HFFc6 (cell line): ENCODE results near the gene MCOLN1. TPM values are rescaled to one million over a fixed set of nuclear protein-coding genes. Genes with fewer than 3 reads are reported as not detected.

Experiments used
- DNase-seq: peaks from one replicate; pipeline ENCODE4 v3.0.0-alpha.2; 2018
- H3K27ac Mint-ChIP-seq: 2 replicates; pipeline ENCODE4 v1.8.0; 2020; ENCODE audit warnings: mild to moderate bottlenecking, mixed read lengths
- H3K27me3 Mint-ChIP-seq: 2 replicates; pipeline ENCODE4 v1.8.0; 2021; ENCODE audit warnings: mild to moderate bottlenecking, moderate library complexity, mixed read lengths; ENCODE audit not compliant: insufficient read depth
- H3K36me3 Mint-ChIP-seq: 2 replicates; pipeline ENCODE4 v1.8.0; 2021; ENCODE audit warnings: low read depth, mixed read lengths
- H3K4me1 Mint-ChIP-seq: 2 replicates; pipeline ENCODE4 v1.8.0; 2020; ENCODE audit warnings: low read depth, mixed read lengths
- H3K4me3 Mint-ChIP-seq: 2 replicates; pipeline ENCODE4 v1.8.0; 2020; ENCODE audit warnings: mild to moderate bottlenecking, moderate library complexity, mixed read lengths
- H3K9me3 Mint-ChIP-seq: 2 replicates; pipeline ENCODE4 v1.8.0; 2020; ENCODE audit warnings: mild to moderate bottlenecking, mixed read lengths
- CTCF ChIP-seq: fragments of 200-600 bp; sonication (generic); IDR thresholded peaks from 2 replicates; pipeline ENCODE4 v1.5.0; 2021; ENCODE audit warnings: antibody characterized with exemption, mild to moderate bottlenecking
- total RNA-seq, 6 experiments: library from RNA; stranded (reverse); fragmentation: NEBNext Ultra II Directional; extraction: Animal tissue kit (Norgen Biotek cat#: 25700); gene quantifications; 2 replicates in 1 of 6; 3 replicates in 5 of 6; pipeline ENCODE4 v1.2.3, GENCODE V29; 2021

MCOLN1 gene
- total RNA-seq, 6 experiments from 2014 or later = 18.2 to 28.7 (median 21.3) TPM

- no peak for TF ChIP-seq CTCF
- H3K4me3 Mint-ChIP-seq = no peak overlapping the region
- no peak for DNase-seq
- no peaks in the 10 kb centered on the region for H3K9me3 Mint-ChIP-seq
- H3K27me3 Mint-ChIP-seq = peaks cover 15% of the 10 kb centered on the region
- H3K27ac Mint-ChIP-seq = no peak overlapping the region
- peaks cover 18% of the 10 kb centered on the region for H3K4me1 Mint-ChIP-seq
- no peaks in the 10 kb centered on the region for H3K36me3 Mint-ChIP-seq
Observed at GRCh38 chr19:7483720-7484201, 38.7 kb upstream of the MCOLN1 start.

- Mint-ChIP-seq H3K9me3 (no peaks in the 10 kb centered on the region), H3K4me1 (peaks cover 7% of the 10 kb centered on the region), H3K27ac (no peak overlapping the region), H3K36me3 (no peaks in the 10 kb centered on the region), H3K27me3 (peaks cover 6% of the 10 kb centered on the region), H3K4me3 (no peak overlapping the region)
- no peak for DNase-seq
- TF ChIP-seq CTCF = no peak
Observed at GRCh38 chr19:7486923-7487322, 35.5 kb upstream of the MCOLN1 start.

- H3K4me3 Mint-ChIP-seq = peak within 1 kb of the TSS; percentile 82
- H3K27ac Mint-ChIP-seq = peak within 1 kb of the TSS; percentile 68
- no peaks in the 10 kb centered on the region; the same call in 1 of the 2 replicates for H3K27me3 Mint-ChIP-seq
- no peaks in the 10 kb centered on the region for H3K36me3 Mint-ChIP-seq
- no peak for TF ChIP-seq CTCF
- DNase-seq = peak; percentile 64
- H3K9me3 Mint-ChIP-seq = no peaks in the 10 kb centered on the region
- H3K4me1 Mint-ChIP-seq = peaks cover 19% of the 10 kb centered on the region
Observed at GRCh38 chr19:7488736-7489353, 33.6 kb upstream of the MCOLN1 start, which contains the start of gene PEX11G. Gene PEX11G, minus strand, starts transcription at chr19:7489035. Its CDS starts 25 bp downstream, at chr19:7489010.

- Mint-ChIP-seq H3K4me3 (peak overlapping the region; percentile 82), H3K9me3 (no peaks in the 10 kb centered on the region), H3K27me3 (no peaks in the 10 kb centered on the region; the same call in 1 of the 2 replicates), H3K4me1 (peaks cover 24% of the 10 kb centered on the region), H3K36me3 (no peaks in the 10 kb centered on the region), H3K27ac (peak overlapping the region; percentile 68; the same call in 1 of the 2 replicates)
- no peak for TF ChIP-seq CTCF
- no peak for DNase-seq
Observed at GRCh38 chr19:7489609-7490044, 32.8 kb upstream of the MCOLN1 start.

GRCh38 chr19:7492142-7492541 is 30.3 kb upstream of the MCOLN1 start:
- H3K4me3 Mint-ChIP-seq = no peak overlapping the region
- H3K36me3 Mint-ChIP-seq = no peaks in the 10 kb centered on the region
- H3K27ac Mint-ChIP-seq = no peak overlapping the region
- no peaks in the 10 kb centered on the region; the same call in none of the 2 replicates for H3K27me3 Mint-ChIP-seq
- no peaks in the 10 kb centered on the region for H3K9me3 Mint-ChIP-seq
- H3K4me1 Mint-ChIP-seq = peaks cover 33% of the 10 kb centered on the region
- TF ChIP-seq CTCF = no peak
- DNase-seq = no peak
